Natural killer cell treated with Interleukin-12 subunit alpha and Interleukin-12 subunit beta and Interleukin-15 and Interleukin-18, amount 100 ng/mL, for 72 hours (primary cell): ENCODE measurements around the gene ZNF804A. TPM values are rescaled to one million over a fixed set of nuclear protein-coding genes. Genes with fewer than 3 reads are reported as not detected.
"Not testable (repeated sequence)": the region's sequence is repeated elsewhere in the genome, so short reads cannot be mapped to it uniquely, and the experiment has no call there.

Source experiments
- ATAC-seq, 2 donors: fragments of 150-1000 bp; cut with Tn5 transposase in 1 of 2; sonication (Bioruptor Pico), chemical (Tn5 transposase) in 1 of 2; 2 replicates each; pipeline ENCODE4 v1.10.0; 2021
- DNase-seq: peaks from one replicate; pipeline ENCODE4 v3.0.0; 2022; ENCODE audit warnings: low spot score
- H3K27ac Mint-ChIP-seq, 2 donors: 1 replicate in 1 of 2; 2 replicates in 1 of 2; pipeline ENCODE4 v1.8.0; 2022; ENCODE audit warnings: mixed read lengths in 2 of 2, mild to moderate bottlenecking in 1 of 2, moderate library complexity in 1 of 2
- H3K27me3 Mint-ChIP-seq, 2 donors: 1 replicate in 1 of 2; 2 replicates in 1 of 2; pipeline ENCODE4 v1.8.0; 2022; ENCODE audit warnings: mixed read lengths in 2 of 2
- H3K36me3 Mint-ChIP-seq: one replicate; pipeline ENCODE4 v1.8.0; 2022; ENCODE audit warnings: mixed read lengths
- H3K4me1 Mint-ChIP-seq, 2 donors: 1 replicate in 1 of 2; 2 replicates in 1 of 2; pipeline ENCODE4 v1.8.0; 2022; ENCODE audit warnings: low read depth in 2 of 2, mixed read lengths in 2 of 2, mild to moderate bottlenecking in 1 of 2
- H3K4me3 Mint-ChIP-seq: one replicate; pipeline ENCODE4 v1.8.0; 2022; ENCODE audit warnings: mixed read lengths
- H3K9me3 Mint-ChIP-seq: 2 replicates; pipeline ENCODE4 v1.8.0; 2022; ENCODE audit warnings: mixed read lengths
- total RNA-seq, 2 donors: library from RNA; stranded (reverse); gene quantifications; one replicate each; pipeline ENCODE4 v1.2.3, GENCODE V29; 2022

The ZNF804A gene
- total RNA-seq, 2 donors from 2014 or later = 0.08 TPM; not detected in 1

DNA sequence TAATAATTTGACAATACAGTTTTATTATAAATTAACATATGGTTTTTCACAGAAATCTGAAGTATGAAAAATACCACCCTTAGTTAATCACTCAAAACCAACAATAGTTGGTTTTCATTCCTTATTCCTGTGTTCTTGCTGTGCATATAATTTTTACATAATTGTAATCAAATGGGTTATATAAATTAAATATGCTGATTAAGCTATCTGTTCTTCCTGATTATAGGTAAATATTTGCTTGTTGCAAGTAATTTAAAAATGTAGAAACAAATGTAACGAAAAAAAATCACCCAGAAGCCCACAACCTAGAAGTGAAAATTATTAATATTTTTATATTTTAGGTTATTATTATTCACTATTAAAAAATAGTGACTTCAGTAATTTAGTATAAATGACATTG is 98.3 kb downstream of the ZNF804A start:
- H3K4me3 Mint-ChIP-seq = no peak overlapping the region
- no peak overlapping the region for H3K27ac Mint-ChIP-seq
- no peak for DNase-seq
- H3K4me1 Mint-ChIP-seq = no peaks in the 10 kb centered on the region
- no peak for ATAC-seq
- no peaks in the 10 kb centered on the region for H3K36me3 Mint-ChIP-seq
- no peaks in the 10 kb centered on the region for H3K9me3 Mint-ChIP-seq
- no peaks in the 10 kb centered on the region for H3K27me3 Mint-ChIP-seq

DNA sequence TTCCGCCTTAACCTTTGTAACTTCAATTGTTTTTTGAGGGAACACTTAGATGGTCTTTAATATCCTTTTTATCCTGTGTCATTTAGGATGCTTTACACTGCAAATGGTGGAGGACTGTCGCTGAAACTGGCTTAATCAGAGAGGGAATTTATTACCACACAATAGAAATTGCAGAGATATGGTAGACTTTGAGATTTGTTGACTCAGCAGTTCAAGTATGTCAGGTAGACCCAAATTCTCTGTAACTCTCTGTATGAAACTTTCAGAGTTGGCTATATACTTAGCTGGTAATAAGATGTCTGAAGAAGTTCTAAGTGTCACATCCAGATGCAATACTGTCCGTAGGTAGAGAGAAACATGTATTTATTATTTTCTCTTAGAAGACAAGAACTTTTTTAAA is 100.1 kb downstream of the ZNF804A start:
- H3K27me3 Mint-ChIP-seq = no peaks in the 10 kb centered on the region
- H3K9me3 Mint-ChIP-seq = no peaks in the 10 kb centered on the region
- no peak overlapping the region for H3K4me3 Mint-ChIP-seq
- ATAC-seq = no peak
- H3K36me3 Mint-ChIP-seq = no peaks in the 10 kb centered on the region
- no peaks in the 10 kb centered on the region for H3K4me1 Mint-ChIP-seq
- H3K27ac Mint-ChIP-seq = no peak overlapping the region
- no peak for DNase-seq

DNA sequence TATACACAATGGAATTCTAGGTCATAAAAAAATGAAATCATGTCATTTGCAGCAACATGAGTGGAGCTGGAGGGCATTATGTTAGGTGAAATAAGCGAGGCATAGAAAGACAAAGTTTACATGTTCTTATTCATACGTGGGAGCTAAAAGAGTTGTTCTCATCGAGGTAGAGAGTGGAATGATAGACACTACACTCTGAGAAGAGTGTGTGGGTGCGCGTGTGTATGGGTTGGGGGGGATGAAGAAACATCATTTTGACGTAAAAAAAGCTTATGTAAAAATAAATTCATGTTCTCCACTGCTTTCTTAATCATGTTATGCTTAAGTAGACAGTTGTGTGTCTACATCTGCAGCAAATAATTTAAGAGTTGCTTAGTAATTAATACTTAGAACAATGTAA is 123.6 kb downstream of the ZNF804A start:
- Mint-ChIP-seq H3K36me3 (peaks cover 12% of the 10 kb centered on the region), H3K9me3 (peaks cover 21% of the 10 kb centered on the region), H3K4me3 (no peak overlapping the region), H3K4me1 (no peaks in the 10 kb centered on the region), H3K27ac (no peak overlapping the region), H3K27me3 (no peaks in the 10 kb centered on the region)
- DNase-seq (no peak), ATAC-seq (no peak)

DNA sequence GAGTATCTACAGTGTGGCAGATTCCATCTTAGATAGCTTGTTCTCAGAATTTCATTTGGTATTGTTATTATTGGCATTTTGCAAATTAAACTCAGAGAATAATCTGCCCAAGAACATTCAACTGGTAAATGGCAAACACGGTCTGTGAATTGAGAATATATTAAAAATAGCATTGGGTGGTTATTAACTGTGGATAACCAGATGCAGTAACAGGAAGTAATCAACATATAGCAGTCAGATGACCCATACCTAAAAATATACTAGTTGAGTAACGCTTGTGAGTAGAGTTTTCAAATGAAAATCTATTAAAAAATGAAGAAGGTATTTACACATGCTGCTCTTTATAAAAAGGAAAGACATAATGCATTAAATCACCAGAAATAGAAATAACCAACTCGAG is 129.5 kb downstream of the ZNF804A start:
- Mint-ChIP-seq H3K9me3 (peaks cover 3% of the 10 kb centered on the region), H3K4me1 (no peaks in the 10 kb centered on the region), H3K27ac (no peak overlapping the region), H3K27me3 (no peaks in the 10 kb centered on the region), H3K36me3 (no peaks in the 10 kb centered on the region), H3K4me3 (no peak overlapping the region)
- DNase-seq (no peak), ATAC-seq (no peak)

DNA sequence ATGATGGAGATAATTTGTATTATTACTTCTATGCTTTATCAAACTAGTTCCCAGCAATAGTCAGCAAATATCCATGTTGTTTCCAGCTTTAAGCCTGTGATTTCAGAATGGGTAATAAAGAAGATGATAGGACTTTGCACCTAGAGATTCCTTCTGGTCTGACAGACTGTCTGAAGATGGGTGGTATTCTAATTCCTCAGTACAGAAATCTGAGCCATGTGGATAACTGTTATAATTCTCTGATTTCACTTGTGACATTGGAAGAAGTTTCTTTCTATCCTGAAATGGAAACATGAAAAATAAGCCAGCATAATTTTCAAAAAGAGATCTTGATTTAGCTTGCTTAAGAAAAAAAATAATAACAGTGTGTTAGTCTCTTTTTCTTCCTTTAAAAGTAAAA is 130.1 kb downstream of the ZNF804A start:
- no peak overlapping the region for H3K4me3 Mint-ChIP-seq
- no peak for DNase-seq
- ATAC-seq = no peak
- no peaks in the 10 kb centered on the region for H3K27me3 Mint-ChIP-seq
- peaks cover 3% of the 10 kb centered on the region for H3K9me3 Mint-ChIP-seq
- H3K4me1 Mint-ChIP-seq = no peaks in the 10 kb centered on the region
- no peaks in the 10 kb centered on the region for H3K36me3 Mint-ChIP-seq
- H3K27ac Mint-ChIP-seq = no peak overlapping the region

DNA sequence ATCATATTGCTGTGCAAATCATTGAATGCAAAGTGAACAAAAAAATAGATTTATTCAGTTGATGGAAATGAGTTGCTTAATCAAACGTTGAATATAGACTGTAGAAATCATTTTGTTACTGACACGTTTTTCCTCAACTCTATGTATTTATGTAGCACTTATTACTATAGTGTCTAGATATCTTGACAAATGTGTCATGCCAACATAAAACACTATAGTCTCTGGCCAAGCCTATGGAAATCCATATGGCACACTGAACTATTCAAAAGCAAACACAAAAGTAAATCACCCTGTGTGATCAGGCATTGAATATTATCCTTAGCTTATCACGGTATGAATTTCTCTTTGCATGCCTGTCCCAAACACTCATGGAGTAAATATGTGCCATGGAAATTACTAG is 131.3 kb downstream of the ZNF804A start:
- H3K27me3 Mint-ChIP-seq = no peaks in the 10 kb centered on the region
- H3K4me3 Mint-ChIP-seq = no peak overlapping the region
- DNase-seq = no peak
- peaks cover 2% of the 10 kb centered on the region for H3K9me3 Mint-ChIP-seq
- no peaks in the 10 kb centered on the region for H3K36me3 Mint-ChIP-seq
- no peak for ATAC-seq
- H3K27ac Mint-ChIP-seq = no peak overlapping the region
- no peaks in the 10 kb centered on the region for H3K4me1 Mint-ChIP-seq

DNA sequence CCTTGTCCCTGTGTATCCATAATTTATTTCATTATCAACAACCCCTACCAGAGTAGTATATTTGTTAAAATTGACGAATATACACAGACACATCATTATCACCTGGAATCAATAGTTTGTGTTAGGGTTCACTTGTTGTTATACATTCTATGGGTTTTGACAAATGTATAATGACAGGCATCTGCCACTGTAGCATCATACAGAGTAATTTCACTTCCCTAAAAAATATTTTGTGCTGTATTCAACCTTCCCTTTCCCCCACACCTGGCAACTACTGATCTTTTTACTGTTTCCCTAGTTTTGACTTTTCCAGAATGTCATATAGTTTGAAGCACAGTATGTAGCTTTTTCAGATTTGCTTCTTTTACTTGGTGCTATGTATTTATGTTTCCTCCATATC is 132.0 kb downstream of the ZNF804A start:
- ATAC-seq = no peak
- Mint-ChIP-seq H3K27me3 (no peaks in the 10 kb centered on the region), H3K9me3 (peaks cover 3% of the 10 kb centered on the region), H3K27ac (no peak overlapping the region), H3K36me3 (no peaks in the 10 kb centered on the region), H3K4me1 (no peaks in the 10 kb centered on the region), H3K4me3 (no peak overlapping the region)
- DNase-seq = no peak

DNA sequence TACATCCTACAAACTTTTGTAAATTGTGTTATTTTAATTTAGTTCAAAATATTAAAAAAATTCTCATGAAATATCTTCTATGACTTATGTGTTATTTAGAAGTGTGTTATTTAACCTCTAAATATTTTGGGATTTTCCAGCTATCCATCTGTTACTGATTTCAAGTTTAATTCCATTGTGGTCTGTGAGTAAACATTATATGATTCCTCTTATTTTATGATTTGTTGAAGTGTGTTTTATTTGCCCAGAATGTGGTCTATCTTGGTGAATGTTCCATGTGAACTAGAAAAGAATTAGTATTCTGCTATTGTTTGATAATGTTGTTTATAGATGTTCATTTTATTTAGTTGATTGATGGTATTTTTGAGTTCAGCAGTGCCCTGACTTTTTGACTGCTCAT is 136.0 kb downstream of the ZNF804A start:
- no peak overlapping the region for H3K27ac Mint-ChIP-seq
- H3K27me3 Mint-ChIP-seq = no peaks in the 10 kb centered on the region
- H3K4me1 Mint-ChIP-seq = no peaks in the 10 kb centered on the region
- DNase-seq (no peak), ATAC-seq (no peak)
- H3K36me3 Mint-ChIP-seq = no peaks in the 10 kb centered on the region
- peaks cover 6% of the 10 kb centered on the region for H3K9me3 Mint-ChIP-seq
- H3K4me3 Mint-ChIP-seq = no peak overlapping the region

DNA sequence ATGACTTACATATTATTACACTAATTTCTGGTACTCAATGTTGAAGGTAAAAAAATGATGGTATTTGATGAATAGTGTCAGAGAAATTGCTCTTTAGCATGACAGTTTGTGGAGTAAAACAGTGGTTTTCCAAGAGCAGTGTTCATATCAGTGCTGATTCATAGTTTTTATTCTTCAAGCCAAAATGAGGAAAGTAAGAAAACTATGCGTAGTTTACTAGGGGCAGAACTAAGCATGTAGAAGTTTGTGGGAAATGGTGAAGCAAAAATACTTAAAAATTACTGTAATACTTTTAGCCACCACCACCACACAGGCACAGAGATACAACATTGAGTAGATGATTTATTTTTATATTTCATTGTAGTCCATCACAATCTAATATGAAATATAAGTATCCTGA is 137.3 kb downstream of the ZNF804A start:
- H3K4me3 Mint-ChIP-seq = no peak overlapping the region
- DNase-seq (no peak), ATAC-seq (no peak)
- no peaks in the 10 kb centered on the region for H3K4me1 Mint-ChIP-seq
- H3K9me3 Mint-ChIP-seq = peaks cover 6% of the 10 kb centered on the region
- H3K27me3 Mint-ChIP-seq = no peaks in the 10 kb centered on the region
- H3K27ac Mint-ChIP-seq = no peak overlapping the region
- H3K36me3 Mint-ChIP-seq = no peaks in the 10 kb centered on the region

DNA sequence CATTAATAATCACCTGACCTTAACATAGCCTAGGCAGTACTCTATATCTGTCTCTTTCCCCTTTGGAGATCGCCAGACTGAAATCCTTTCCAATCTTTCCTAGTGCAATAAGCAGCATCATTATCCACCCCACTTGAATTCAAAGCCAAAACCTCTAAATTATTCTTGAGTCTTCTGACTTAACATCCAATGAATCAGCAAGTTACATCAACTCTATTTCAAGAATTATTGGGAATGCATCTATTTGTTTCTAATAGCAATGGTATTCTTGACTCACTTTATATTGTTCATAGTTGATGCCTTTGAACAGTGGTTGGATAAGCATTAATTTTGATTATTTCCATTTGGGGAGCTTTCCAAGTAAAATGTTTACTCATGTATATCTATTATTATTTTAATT is 144.8 kb downstream of the ZNF804A start:
- no peaks in the 10 kb centered on the region for H3K27me3 Mint-ChIP-seq
- DNase-seq = no peak
- no peak overlapping the region for H3K27ac Mint-ChIP-seq
- H3K4me3 Mint-ChIP-seq = no peak overlapping the region
- peaks cover 4% of the 10 kb centered on the region for H3K36me3 Mint-ChIP-seq
- H3K9me3 Mint-ChIP-seq = peaks cover 14% of the 10 kb centered on the region
- no peak for ATAC-seq
- no peaks in the 10 kb centered on the region for H3K4me1 Mint-ChIP-seq

DNA sequence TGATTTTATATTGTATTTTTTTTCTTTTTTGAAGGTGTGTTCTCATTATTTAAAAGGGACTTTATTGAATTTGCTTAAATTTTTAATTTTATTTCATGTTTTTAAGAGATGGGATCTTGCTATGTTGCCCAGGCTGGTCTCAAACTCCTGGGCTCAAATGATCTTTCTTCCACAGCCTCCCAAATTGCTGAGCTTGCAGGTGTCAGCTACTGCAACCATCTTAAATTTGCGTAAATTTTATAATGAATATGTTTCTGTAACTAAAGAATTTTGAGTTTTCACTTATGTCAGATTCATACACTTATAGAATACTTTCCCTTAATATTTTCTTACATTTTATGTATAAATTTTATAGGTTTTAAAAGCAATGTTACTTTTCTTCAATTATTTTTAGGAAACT is 157.8 kb downstream of the ZNF804A start:
- H3K4me3 Mint-ChIP-seq = no peak overlapping the region
- H3K27ac Mint-ChIP-seq = no peak overlapping the region
- no peak for DNase-seq
- H3K4me1 Mint-ChIP-seq = no peaks in the 10 kb centered on the region
- H3K9me3 Mint-ChIP-seq = peaks cover 21% of the 10 kb centered on the region
- H3K36me3 Mint-ChIP-seq = peaks cover 6% of the 10 kb centered on the region
- ATAC-seq = no peak
- H3K27me3 Mint-ChIP-seq = no peaks in the 10 kb centered on the region

DNA sequence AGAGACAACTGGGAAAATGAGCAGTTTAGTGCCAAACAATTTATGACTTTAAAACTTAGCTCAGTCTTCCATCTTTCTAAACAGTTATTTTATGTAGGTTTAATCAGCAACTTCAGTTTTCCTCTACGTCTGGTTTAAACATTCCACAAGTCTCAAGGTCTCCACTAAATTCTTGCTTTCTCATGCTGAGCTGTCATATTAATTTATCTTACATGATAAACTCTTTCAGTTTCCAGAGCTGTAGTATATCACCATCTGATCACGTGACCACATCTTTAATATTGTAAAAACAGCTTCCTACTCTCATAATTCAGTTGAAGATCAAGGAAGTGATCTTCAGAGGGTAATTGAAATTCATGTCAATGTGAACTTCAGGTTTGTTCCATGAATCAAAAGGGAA is 158.6 kb downstream of the ZNF804A start:
- H3K27me3 Mint-ChIP-seq = no peaks in the 10 kb centered on the region
- no peak overlapping the region for H3K4me3 Mint-ChIP-seq
- H3K9me3 Mint-ChIP-seq = peaks cover 14% of the 10 kb centered on the region
- H3K36me3 Mint-ChIP-seq = no peaks in the 10 kb centered on the region
- no peak for DNase-seq
- H3K27ac Mint-ChIP-seq = no peak overlapping the region
- no peaks in the 10 kb centered on the region for H3K4me1 Mint-ChIP-seq
- no peak for ATAC-seq

DNA sequence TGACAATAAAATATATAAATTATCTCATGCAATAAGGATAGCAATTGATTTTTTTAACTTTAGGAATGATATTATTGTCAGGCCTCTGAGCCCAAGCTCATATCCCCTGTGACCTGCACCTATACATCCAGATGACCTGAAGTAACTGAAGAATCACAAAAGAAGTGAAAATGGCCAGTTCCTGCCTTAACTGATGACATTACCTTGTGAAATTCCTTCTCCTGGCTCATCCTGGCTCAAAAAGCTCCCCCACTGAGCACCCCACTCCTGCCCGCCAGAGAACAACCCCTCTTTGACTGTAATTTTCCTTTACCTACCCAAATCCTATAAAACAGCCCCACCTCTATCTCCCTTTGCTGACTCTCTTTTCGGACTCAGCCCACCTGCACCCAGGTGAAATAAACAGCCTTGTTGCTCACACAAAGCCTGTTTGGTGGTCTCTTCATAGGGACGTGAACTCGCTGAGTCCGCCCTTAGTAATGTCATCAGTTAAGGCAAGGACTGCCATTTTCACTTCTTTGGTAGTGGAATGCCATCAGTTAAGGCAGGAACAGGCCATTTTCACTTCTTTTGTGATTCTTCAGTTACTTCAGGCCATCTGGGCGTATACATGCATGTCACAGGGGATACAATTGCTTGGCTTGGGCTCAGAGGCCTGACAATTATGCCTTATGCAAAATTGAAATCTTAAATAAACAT is 161.4 kb downstream of the ZNF804A start:
- DNase-seq, H3K4me3 Mint-ChIP-seq, H3K4me1 Mint-ChIP-seq, H3K27me3 Mint-ChIP-seq, ATAC-seq, H3K36me3 Mint-ChIP-seq, H3K27ac Mint-ChIP-seq: not testable (repeated sequence)
- peaks cover 11% of the 10 kb centered on the region for H3K9me3 Mint-ChIP-seq

DNA sequence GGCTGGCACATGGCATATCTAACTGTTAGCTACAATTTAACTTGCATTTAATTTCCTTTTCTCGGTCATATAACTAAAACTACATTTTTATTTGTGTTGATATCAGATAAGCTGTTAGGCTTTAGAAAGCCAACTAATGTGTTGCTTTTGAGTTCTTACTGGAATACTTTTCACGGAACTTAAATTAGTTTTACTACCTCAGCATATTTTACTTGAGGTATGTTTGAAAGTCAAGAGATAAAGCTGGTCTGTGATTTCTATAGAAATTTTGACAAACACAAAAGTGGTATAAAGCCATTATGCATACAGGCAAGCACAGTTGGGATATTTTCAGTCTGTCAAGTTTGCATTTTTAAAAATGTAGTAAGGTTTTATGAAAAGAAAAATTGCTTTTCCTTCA is 162.6 kb downstream of the ZNF804A start:
- H3K27ac Mint-ChIP-seq = no peak overlapping the region
- DNase-seq (no peak), ATAC-seq (no peak)
- H3K4me1 Mint-ChIP-seq = no peaks in the 10 kb centered on the region
- H3K36me3 Mint-ChIP-seq = no peaks in the 10 kb centered on the region
- H3K4me3 Mint-ChIP-seq = no peak overlapping the region
- peaks cover 11% of the 10 kb centered on the region for H3K9me3 Mint-ChIP-seq
- H3K27me3 Mint-ChIP-seq = no peaks in the 10 kb centered on the region
